Parathyroid adenoma (tissue), 2 donors: ENCODE measurements around the gene SCYGR1.

Experiments
- H2AFZ ChIP-seq: fragments of 300-600 bp; sonication (generic); one replicate; pipeline ENCODE4 v1.7.0; 2017; ENCODE audit warnings: antibody characterized with exemption, mild to moderate bottlenecking
- H3K27ac ChIP-seq: fragments of 300-600 bp; sonication (generic); one replicate; pipeline ENCODE4 v1.7.0; 2017
- H3K27me3 ChIP-seq: fragments of 300-600 bp; sonication (generic); one replicate; pipeline ENCODE4 v1.7.0; 2017; ENCODE audit warnings: low read length; ENCODE audit not compliant: control insufficient read depth, insufficient read depth
- H3K36me3 ChIP-seq: fragments of 300-600 bp; sonication (generic); one replicate; pipeline ENCODE4 v1.7.0; 2017; ENCODE audit warnings: low read length; ENCODE audit not compliant: control insufficient read depth, insufficient read depth
- H3K4me1 ChIP-seq: fragments of 300-600 bp; sonication (generic); one replicate; pipeline ENCODE4 v1.7.0; 2017; ENCODE audit warnings: control low read depth
- H3K4me2 ChIP-seq: fragments of 300-600 bp; sonication (generic); one replicate; pipeline ENCODE4 v1.7.0; 2017; ENCODE audit warnings: low read length
- H3K4me3 ChIP-seq: fragments of 300-600 bp; sonication (generic); one replicate; pipeline ENCODE4 v1.7.0; 2017; ENCODE audit warnings: low read depth, low read length
- H3K79me2 ChIP-seq: fragments of 300-600 bp; sonication (generic); one replicate; pipeline ENCODE4 v1.7.0; 2017; ENCODE audit warnings: control low read depth
- H3K9ac ChIP-seq: fragments of 300-600 bp; sonication (generic); one replicate; pipeline ENCODE4 v1.7.0; 2017; ENCODE audit warnings: mild to moderate bottlenecking
- H3K9me3 ChIP-seq: fragments of 300-600 bp; sonication (generic); one replicate; pipeline ENCODE4 v1.7.0; 2017; ENCODE audit warnings: low read length; ENCODE audit not compliant: control insufficient read depth
- TF ChIP-seq, protein P1 (sequence below): fragments of 300-600 bp; sonication (generic); IDR thresholded peaks from one replicate; pipeline ENCODE4 v1.7.0; 2017; ENCODE audit warnings: antibody characterized with exemption, mild to moderate bottlenecking
- donor health status: primary hyperparathyroidism.

Gene SCYGR1

DNA sequence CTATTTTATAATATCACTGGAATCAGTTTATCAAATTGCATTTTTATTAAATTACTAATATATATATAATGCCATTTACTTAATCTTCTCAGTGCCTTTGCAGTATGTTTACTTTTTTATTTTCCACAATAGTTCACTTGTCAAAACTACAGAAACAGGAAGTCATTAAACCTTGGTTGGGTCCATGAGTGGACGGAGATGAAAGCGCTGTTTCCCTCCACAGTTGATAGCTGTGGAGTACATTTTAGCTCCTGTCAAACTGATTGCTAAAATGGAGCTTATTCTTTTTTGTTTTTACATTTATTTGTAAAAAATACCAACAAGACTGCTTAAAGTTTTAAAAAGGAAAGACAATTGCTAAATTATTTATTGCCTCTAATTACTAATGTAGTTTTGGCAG, 43.5 kb downstream of the SCYGR1 start:
- no peak overlapping the region for H3K27ac ChIP-seq
- no peaks in the 10 kb centered on the region for H3K79me2 ChIP-seq
- no peaks in the 10 kb centered on the region for H3K4me1 ChIP-seq
- no peaks in the 10 kb centered on the region for H3K9me3 ChIP-seq
- no peak overlapping the region for H2AFZ ChIP-seq
- no peak overlapping the region for H3K4me3 ChIP-seq
- TF ChIP-seq, protein P1, sequence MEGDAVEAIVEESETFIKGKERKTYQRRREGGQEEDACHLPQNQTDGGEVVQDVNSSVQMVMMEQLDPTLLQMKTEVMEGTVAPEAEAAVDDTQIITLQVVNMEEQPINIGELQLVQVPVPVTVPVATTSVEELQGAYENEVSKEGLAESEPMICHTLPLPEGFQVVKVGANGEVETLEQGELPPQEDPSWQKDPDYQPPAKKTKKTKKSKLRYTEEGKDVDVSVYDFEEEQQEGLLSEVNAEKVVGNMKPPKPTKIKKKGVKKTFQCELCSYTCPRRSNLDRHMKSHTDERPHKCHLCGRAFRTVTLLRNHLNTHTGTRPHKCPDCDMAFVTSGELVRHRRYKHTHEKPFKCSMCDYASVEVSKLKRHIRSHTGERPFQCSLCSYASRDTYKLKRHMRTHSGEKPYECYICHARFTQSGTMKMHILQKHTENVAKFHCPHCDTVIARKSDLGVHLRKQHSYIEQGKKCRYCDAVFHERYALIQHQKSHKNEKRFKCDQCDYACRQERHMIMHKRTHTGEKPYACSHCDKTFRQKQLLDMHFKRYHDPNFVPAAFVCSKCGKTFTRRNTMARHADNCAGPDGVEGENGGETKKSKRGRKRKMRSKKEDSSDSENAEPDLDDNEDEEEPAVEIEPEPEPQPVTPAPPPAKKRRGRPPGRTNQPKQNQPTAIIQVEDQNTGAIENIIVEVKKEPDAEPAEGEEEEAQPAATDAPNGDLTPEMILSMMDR: no peak
- no peaks in the 10 kb centered on the region for H3K36me3 ChIP-seq
- H3K9ac ChIP-seq: no peak overlapping the region
- H3K27me3 ChIP-seq: no peaks in the 10 kb centered on the region
- no peak overlapping the region for H3K4me2 ChIP-seq

DNA sequence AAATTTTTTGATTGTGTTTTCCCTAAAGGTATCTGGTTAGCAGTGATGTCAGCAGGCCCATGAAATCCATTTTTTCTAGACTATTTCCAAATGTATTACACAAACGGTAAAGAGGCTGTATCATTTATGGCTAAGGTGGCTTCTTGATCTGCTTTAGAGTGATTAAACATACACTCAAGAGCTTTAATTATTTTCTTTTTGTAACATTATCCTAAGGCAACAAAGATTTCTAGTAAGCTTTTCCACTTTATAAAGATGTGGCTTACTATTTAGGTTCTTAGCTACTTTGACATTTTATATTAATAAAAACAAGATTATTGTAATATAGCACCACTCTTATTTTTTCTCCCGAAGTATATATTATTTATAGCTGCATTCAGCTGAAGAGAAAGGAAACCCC, 46.2 kb downstream of the SCYGR1 start:
- no peak overlapping the region for H3K4me3 ChIP-seq
- no peak overlapping the region for H2AFZ ChIP-seq
- H3K4me2 ChIP-seq: no peak overlapping the region
- no peak overlapping the region for H3K9ac ChIP-seq
- TF ChIP-seq, protein P1: no peak
- no peaks in the 10 kb centered on the region for H3K9me3 ChIP-seq
- H3K79me2 ChIP-seq: no peaks in the 10 kb centered on the region
- no peak overlapping the region for H3K27ac ChIP-seq
- no peaks in the 10 kb centered on the region for H3K4me1 ChIP-seq
- H3K36me3 ChIP-seq: no peaks in the 10 kb centered on the region
- H3K27me3 ChIP-seq: no peaks in the 10 kb centered on the region

DNA sequence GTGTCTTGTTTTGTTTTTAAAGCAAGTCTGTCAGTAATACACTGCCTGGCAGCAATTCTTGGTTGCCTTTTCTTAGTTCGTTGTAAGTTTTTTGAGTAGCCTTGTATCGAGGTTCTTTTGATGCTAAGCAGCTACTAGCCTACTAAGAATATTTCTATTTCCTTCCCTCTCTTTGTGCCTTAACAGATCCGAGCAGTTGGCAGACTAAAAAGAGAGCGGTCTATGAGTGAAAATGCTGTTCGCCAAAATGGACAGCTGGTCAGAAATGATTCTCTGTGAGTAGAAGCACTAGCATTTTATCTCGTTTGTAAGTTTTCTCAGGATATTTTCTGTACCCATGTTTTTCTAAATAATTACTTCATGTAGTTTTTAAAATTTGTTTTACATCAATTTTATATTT, 47.6 kb downstream of the SCYGR1 start:
- Histone ChIP-seq H3K4me2 (no peak overlapping the region), H3K27ac (no peak overlapping the region), H3K4me1 (no peaks in the 10 kb centered on the region), H3K27me3 (no peaks in the 10 kb centered on the region), H3K9ac (no peak overlapping the region), H2AFZ (no peak overlapping the region), H3K79me2 (no peaks in the 10 kb centered on the region), H3K4me3 (no peak overlapping the region), H3K36me3 (no peaks in the 10 kb centered on the region), H3K9me3 (no peaks in the 10 kb centered on the region)
- TF ChIP-seq, protein P1: no peak

DNA sequence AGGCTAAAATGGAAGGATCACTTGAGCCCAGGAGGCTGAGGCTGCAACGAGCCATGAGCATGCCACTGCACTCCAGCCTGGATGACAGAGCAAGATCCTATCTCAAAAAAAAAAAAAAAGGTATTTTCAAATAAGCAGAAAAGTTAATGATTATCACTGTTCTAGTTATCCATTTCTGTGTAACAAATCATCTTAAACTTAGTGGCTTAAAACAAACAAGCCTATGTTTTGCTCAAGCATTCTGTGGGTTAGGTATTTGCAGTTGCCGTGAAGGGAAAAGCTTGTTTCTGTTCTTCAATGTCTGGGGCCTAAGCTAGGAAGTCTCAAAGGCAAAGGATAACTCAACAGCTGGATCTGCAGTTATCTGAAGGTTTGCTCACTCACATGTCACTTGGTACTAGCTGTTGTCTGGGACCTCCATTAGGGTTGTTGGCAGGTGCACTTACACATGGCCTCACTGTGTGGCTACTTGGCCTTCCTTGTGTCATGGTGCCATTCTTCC, 48.6 kb downstream of the SCYGR1 start:
- no peak overlapping the region for H3K27ac ChIP-seq
- H3K9ac ChIP-seq: no peak overlapping the region
- H3K36me3 ChIP-seq: no peaks in the 10 kb centered on the region
- H3K79me2 ChIP-seq: no peaks in the 10 kb centered on the region
- no peaks in the 10 kb centered on the region for H3K4me1 ChIP-seq
- no peak overlapping the region for H3K4me2 ChIP-seq
- H3K9me3 ChIP-seq: no peaks in the 10 kb centered on the region
- H3K4me3 ChIP-seq: no peak overlapping the region
- no peaks in the 10 kb centered on the region for H3K27me3 ChIP-seq
- TF ChIP-seq, protein P1: no peak
- no peak overlapping the region for H2AFZ ChIP-seq
